22Rv1 (cell line): ENCODE data around the gene SH3RF3.

Experiments
- H3K27ac ChIP-seq: fragments of 450-650 bp; 2 replicates; pipeline ENCODE4 v1.5.1; 2017
- ZFX ChIP-seq: fragments of 450-650 bp; IDR thresholded peaks from 2 replicates; pipeline ENCODE4 v1.6.1; 2017; ENCODE audit warnings: antibody characterized with exemption, borderline replicate concordance
- TF ChIP-seq, protein P1 (sequence below): fragments of 450-650 bp; IDR thresholded peaks from 2 replicates; pipeline ENCODE4 v1.5.1; 2017; ENCODE audit warnings: mild to moderate bottlenecking

SH3RF3 gene

DNA sequence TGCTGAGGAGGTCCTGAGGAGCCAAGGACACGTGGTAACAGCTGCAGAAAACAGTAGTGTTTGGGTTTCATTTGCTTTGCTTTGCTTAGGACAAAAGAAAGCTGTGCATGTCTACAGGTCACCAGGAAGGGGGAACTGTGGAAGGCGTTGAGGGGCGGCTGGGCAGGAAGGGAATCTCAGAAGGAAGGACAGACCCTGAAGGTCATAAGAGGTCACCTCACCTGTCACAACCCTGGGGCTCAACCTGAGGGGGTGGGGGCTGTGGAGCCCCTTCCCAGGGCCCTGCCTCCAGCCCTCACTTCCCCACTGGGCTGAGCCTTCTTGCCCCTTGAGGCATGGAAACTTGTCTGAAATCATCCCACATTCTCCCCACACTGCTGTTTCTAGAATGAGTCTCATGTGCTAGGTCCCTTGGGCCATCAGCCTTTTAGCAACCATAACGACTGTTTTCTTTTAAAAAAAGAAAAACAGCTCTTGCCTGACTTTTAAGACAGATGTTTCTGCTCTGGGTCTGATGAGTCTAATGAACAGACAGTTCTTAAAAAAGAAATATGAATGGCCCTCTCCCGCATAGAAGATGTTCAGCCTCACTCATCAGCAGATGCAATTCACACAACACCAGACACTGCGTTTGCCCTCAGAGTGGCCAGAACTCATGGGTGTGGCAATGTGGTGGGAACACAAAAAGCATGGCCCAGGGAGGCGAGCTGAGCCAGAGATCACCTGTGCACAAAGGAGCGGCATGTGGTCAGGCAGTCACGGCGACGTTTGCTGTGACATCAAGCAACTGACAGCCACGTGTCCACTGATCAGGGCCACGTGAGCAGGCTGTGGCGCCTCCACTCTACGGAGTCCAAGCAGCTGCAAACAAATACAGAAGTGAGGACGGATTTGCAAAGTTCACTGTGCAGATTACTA is 400.8 kb downstream of the SH3RF3 start:
- TF ChIP-seq, protein P1, sequence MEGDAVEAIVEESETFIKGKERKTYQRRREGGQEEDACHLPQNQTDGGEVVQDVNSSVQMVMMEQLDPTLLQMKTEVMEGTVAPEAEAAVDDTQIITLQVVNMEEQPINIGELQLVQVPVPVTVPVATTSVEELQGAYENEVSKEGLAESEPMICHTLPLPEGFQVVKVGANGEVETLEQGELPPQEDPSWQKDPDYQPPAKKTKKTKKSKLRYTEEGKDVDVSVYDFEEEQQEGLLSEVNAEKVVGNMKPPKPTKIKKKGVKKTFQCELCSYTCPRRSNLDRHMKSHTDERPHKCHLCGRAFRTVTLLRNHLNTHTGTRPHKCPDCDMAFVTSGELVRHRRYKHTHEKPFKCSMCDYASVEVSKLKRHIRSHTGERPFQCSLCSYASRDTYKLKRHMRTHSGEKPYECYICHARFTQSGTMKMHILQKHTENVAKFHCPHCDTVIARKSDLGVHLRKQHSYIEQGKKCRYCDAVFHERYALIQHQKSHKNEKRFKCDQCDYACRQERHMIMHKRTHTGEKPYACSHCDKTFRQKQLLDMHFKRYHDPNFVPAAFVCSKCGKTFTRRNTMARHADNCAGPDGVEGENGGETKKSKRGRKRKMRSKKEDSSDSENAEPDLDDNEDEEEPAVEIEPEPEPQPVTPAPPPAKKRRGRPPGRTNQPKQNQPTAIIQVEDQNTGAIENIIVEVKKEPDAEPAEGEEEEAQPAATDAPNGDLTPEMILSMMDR, result no peak
- no peak for TF ChIP-seq ZFX
- H3K27ac ChIP-seq, result no peak overlapping the region

DNA sequence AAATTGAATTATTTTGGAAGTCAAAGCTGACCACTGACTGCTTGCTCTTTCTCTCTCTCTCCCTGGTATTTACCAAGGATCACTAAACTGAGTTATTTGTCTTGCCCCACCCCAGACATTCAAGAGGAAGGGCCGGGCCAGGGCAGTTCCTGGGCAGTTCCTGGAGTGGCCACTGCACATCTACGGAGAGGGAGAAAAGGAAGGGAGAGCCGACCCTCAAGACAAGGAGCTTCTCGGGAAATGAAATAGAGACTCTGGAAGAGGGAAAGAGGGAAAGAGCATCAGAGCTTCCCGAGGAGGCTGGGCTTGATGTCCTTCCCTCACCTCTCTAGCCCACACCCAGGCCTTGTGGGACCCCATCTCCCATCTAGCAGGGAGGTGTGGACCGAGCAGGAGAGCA is 401.7 kb downstream of the SH3RF3 start:
- H3K27ac ChIP-seq, result no peak overlapping the region
- TF ChIP-seq, protein P1, result no peak
- TF ChIP-seq ZFX, result no peak

DNA sequence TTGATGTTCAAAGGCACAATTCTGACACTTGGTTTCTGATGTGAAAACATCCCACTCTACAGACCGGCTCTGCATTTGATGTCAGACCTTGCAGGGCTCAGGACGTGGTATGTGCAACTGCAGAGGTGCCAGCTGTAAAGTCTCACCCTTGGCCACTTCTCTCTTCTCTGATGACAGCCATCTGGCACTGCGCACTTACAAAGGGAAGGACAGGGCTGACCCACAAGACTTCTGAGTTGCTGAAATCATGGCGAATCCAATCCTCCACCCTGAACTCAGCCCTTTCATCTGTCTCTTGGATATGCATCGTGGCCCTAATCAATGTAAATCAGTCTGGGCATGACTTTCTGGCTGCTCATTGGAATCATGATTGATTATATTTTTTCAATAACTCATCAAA is 402.2 kb downstream of the SH3RF3 start:
- TF ChIP-seq ZFX, result no peak
- TF ChIP-seq, protein P1, result no peak

DNA sequence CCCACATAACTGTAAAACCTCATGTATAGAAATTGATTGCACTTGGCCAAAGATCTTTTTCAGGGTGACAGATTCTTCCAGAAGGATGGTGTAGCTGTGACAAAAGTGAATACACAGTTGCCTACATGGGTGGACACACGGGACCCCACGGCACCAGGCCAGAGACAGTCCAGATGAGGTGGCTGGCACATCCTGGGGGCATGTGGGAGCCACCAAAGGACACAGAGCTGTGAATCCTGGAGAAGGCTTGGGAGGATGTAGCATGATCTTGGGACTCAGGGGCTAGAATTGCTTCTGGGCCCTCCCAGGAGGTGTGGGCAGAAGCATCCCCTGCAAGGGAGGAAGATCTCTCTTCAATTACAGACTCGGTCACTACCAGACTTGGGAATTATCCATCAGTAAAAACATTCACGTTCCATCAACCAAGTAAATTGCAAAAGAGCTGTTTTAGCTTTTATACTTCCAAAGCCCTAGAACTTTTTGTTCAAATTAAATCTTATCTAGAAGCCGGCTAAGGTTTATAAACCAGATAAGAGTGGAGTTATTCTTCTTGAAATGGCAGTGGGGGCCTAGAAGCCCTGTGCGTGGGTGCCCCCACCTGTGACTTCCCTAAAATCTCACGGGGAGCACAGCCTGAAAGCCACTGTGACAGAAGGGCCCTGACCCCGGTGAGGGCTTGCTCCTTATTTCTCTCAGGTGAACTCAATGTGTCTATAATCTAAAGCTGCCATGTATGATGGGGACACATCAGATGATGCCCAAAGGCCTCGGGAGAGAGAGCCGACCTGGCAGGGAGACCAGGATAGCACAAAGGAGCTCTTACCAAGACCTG is 403.1 kb downstream of the SH3RF3 start:
- H3K27ac ChIP-seq, result no peak overlapping the region
- no peak for TF ChIP-seq ZFX
- TF ChIP-seq, protein P1, result no peak

More for the DNA sequence above, 402.2 kb downstream of the SH3RF3 start:
- H3K27ac ChIP-seq, result no peak overlapping the region

DNA sequence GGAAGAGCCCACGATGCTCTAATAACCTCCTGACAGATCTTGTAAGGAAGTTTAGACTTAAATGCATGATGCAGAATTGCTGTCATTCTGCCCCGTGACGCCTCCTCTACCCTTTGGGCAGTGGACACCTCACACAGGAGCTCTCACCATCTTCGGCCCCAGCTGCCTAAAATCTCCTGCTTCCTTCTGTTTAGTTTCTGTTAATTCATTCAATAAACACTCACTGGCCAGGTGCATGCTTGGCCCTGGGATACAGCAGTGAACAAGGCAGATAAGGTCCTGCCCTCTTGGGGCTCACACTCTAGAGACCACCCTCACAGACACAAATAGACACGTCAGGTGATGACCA is 403.7 kb downstream of the SH3RF3 start:
- TF ChIP-seq ZFX, result no peak
- TF ChIP-seq, protein P1, result no peak
- H3K27ac ChIP-seq, result no peak overlapping the region

DNA sequence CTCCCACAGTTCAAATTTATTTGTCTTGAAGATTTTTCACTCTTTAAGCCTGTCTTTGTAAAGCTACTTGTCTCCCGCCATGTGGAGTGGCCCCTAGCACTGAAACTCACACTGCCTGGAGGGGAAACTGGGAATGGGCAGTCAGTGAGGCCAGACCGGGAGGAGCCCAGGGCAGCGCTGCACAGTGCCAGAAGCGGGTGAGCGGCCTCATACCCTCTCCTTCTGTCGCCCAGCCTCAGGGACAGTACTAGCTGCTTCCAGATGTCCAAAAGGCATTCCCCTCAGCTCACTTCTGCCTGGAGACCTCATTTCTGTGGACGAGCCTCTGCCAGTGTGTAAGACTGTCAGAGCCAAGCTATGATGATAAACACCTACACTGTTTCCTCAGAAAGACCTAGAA is 404.8 kb downstream of the SH3RF3 start:
- H3K27ac ChIP-seq, result no peak overlapping the region
- TF ChIP-seq, protein P1, result no peak
- TF ChIP-seq ZFX, result no peak
